ENCODE data around the gene PTGDR2.

- TF ChIP-seq CTCF (IDR thresholded peaks at IDR 0.05; ENCODE audit: low read depth, low read length), result no peak
- TF ChIP-seq EZH2phosphoT487 (IDR thresholded peaks at IDR 0.05; ENCODE audit: low read depth), result no peak
Measured at GRCh38 chr11:60874421-60875365, 18.9 kb upstream of the PTGDR2 start.

All from OCI-LY3 (cell line).